Gastroesophageal sphincter (tissue), 4 donors: ENCODE data around the gene SKA2. TPM values are rescaled to one million over a fixed set of nuclear protein-coding genes. Genes with fewer than 3 reads are reported as not detected.

ENCODE experiments used
- ATAC-seq: fragments of 150-250 bp; one replicate; pipeline ENCODE4 v1.9.1; 2016; ENCODE audit warnings: mild to moderate bottlenecking, moderate library complexity
- H3K27ac ChIP-seq, 4 donors: fragments of 200-600 bp; sonication (generic) in 3 of 4; 1 replicate in 3 of 4; 2 replicates in 1 of 4; pipeline ENCODE4 v1.5.1; 2016 to 2019
- H3K27me3 ChIP-seq: fragments of 200-600 bp; sonication (generic); one replicate; pipeline ENCODE4 v1.5.1; 2019
- H3K36me3 ChIP-seq, 2 donors: fragments of 200-600 bp; sonication (generic); one replicate each; pipeline ENCODE4 v1.5.1; 2019; ENCODE audit warnings: control low read depth in 1 of 2
- H3K4me1 ChIP-seq, 3 donors: fragments of 200-600 bp; sonication (generic); 1 replicate in 2 of 3; 2 replicates in 1 of 3; pipeline ENCODE4 v1.5.1; 2016 to 2019; ENCODE audit warnings: control low read depth in 2 of 3
- H3K4me3 ChIP-seq, 2 donors: fragments of 200-600 bp; sonication (generic); one replicate each; pipeline ENCODE4 v1.5.1; 2019; ENCODE audit warnings: mild to moderate bottlenecking in 1 of 2, moderate library complexity in 1 of 2
- H3K9me3 ChIP-seq, 3 donors: fragments of 200-600 bp; sonication (generic); one replicate each; pipeline ENCODE4 v1.5.1; 2017 to 2019; ENCODE audit warnings: control low read depth in 2 of 3
- EP300 ChIP-seq: sonication (generic); formaldehyde crosslinking; IDR thresholded peaks from one replicate; pipeline ENCODE4 v1.6.1; 2017; ENCODE audit warnings: antibody characterized with exemption, mild to moderate bottlenecking
- POLR2A ChIP-seq, 2 donors: fragments of 450-650 bp; IDR thresholded peaks; one replicate each; pipeline ENCODE4 v1.6.1; 2017; ENCODE audit warnings: antibody characterized with exemption in 2 of 2, mild to moderate bottlenecking in 2 of 2, moderate library complexity in 1 of 2
- POLR2AphosphoS5 ChIP-seq: sonication (generic); formaldehyde crosslinking; IDR thresholded peaks from one replicate; pipeline ENCODE4 v1.6.1; 2017; ENCODE audit warnings: antibody characterized with exemption
- WGBS, 2 donors: methylation state at CpG; one replicate each; pipeline ENCODE4 v1.1.5; 2018; ENCODE audit warnings: low coverage in 1 of 2; 5-methylcytosine and 5-hydroxymethylcytosine counted together
- total RNA-seq, 4 donors: library from RNA; depleted of rRNA; stranded (reverse); fragments of >200 nt; gene quantifications; one replicate each; pipeline ENCODE4 v1.1.0, GENCODE V29; 2016
- TF ChIP-seq, protein P1 (sequence below), 4 experiments: fragments of 200-600 bp in 2 of 4; fragments of 450-650 bp in 2 of 4; sonication (generic) in 1 of 4; IDR thresholded peaks; one replicate each; pipeline ENCODE4 v1.5.1; 2017 to 2019; ENCODE audit warnings: antibody characterized with exemption in 4 of 4, mild to moderate bottlenecking in 2 of 4, moderate library complexity in 2 of 4

The SKA2 gene, protein sequence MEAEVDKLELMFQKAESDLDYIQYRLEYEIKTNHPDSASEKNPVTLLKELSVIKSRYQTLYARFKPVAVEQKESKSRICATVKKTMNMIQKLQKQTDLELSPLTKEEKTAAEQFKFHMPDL
- total RNA-seq: 10 to 100 TPM; 40.8 to 73.0 (median 47.3) TPM

DNA sequence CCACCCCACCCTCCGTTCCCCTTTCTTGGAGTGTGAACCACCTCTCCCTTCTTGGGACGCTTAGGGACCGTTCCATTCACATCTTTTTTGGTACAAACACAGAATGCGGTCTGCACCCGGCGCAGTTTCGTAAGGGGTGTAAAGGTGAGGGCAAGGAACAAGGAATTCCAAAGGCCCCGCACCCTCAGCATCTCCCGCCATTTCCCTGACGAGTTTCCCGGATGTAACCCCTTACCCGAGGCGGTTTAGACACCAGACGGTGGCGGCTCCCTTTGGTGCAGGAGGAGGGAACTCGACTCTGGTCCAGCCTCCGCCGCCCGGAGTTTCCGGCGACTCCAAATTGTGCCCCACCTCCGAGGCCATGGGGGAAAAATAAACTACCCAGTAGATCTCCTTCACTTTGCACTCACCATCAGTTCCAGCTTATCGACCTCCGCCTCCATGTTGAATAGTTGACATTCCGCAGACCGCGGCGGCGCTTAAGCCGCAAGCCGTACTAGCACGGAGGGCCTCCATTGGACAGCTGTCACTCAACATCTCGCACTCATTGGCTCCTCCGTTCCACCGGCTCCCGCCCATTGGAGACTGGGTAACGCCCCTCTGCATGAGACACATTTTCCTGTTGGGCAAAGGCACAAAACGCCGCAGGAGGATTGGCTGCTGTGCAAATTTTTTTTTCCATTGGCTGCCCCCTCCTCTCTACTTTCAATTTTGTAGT is at the start of gene SKA2:
SKA2 (minus strand) TSS at position 466 of the 718 bp plus-strand sequence; CDS start at position 443, 23 bp downstream.
- peak within 1 kb of the TSS; percentile 62 to 65 for H3K4me3 ChIP-seq
- H3K27me3 ChIP-seq: no peaks in the 10 kb centered on the region
- peak within 1 kb of the TSS; percentile 65 to 91 (median 86) for H3K27ac ChIP-seq
- H3K9me3 ChIP-seq: no peaks in the 10 kb centered on the region
- WGBS, 2 donors: 0% methylated on average over 2 to 14 of the region's 39 CpGs
- peaks cover 7 to 46% (median 9%) of the 10 kb centered on the region in 3 donors for H3K4me1 ChIP-seq
- ATAC-seq: peak; percentile 95
- H3K36me3 ChIP-seq: no peaks in the 10 kb centered on the region
- TF ChIP-seq EP300 (no peak), POLR2A (IDR thresholded peaks at IDR 0.05) (no peak), POLR2AphosphoS5 (peak; percentile 79)
- TF ChIP-seq, protein P1, sequence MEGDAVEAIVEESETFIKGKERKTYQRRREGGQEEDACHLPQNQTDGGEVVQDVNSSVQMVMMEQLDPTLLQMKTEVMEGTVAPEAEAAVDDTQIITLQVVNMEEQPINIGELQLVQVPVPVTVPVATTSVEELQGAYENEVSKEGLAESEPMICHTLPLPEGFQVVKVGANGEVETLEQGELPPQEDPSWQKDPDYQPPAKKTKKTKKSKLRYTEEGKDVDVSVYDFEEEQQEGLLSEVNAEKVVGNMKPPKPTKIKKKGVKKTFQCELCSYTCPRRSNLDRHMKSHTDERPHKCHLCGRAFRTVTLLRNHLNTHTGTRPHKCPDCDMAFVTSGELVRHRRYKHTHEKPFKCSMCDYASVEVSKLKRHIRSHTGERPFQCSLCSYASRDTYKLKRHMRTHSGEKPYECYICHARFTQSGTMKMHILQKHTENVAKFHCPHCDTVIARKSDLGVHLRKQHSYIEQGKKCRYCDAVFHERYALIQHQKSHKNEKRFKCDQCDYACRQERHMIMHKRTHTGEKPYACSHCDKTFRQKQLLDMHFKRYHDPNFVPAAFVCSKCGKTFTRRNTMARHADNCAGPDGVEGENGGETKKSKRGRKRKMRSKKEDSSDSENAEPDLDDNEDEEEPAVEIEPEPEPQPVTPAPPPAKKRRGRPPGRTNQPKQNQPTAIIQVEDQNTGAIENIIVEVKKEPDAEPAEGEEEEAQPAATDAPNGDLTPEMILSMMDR (IDR thresholded peaks at IDR 0.05): peak in 1 of 4 experiments; percentile 2

DNA sequence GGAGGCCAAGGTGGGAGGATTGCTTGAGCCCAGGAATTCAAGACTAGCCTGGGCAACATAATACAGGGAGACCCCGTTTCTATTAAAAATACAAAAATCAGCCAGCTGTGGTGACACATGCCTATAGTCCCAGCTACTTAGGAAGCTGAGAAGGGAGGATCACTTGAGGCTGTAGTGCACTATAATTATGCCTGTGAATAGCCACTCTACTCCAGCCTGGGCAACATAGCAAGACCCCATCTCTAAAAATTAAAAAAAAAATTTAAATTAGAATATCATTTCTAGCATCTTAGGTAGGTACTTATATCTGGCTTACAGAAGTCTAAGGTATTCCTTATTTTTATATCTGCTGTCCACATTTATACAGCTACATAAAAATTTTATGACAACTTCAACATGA is 47.3 kb upstream of the SKA2 start:
- H3K9me3 ChIP-seq: no peaks in the 10 kb centered on the region
- H3K36me3 ChIP-seq: no peaks in the 10 kb centered on the region
- H3K27ac ChIP-seq: no peak overlapping the region
- no peaks in the 10 kb centered on the region for H3K27me3 ChIP-seq
- H3K4me1 ChIP-seq: no peaks in the 10 kb centered on the region
- no peak for ATAC-seq
- TF ChIP-seq POLR2AphosphoS5 (no peak), EP300 (no peak), POLR2A (IDR thresholded peaks at IDR 0.05) (no peak)
- TF ChIP-seq, protein P1 (IDR thresholded peaks at IDR 0.05): no peak
- WGBS, 2 donors: 82 to 100% methylated on average over 1 of the region's 1 CpG
- no peak overlapping the region for H3K4me3 ChIP-seq

DNA sequence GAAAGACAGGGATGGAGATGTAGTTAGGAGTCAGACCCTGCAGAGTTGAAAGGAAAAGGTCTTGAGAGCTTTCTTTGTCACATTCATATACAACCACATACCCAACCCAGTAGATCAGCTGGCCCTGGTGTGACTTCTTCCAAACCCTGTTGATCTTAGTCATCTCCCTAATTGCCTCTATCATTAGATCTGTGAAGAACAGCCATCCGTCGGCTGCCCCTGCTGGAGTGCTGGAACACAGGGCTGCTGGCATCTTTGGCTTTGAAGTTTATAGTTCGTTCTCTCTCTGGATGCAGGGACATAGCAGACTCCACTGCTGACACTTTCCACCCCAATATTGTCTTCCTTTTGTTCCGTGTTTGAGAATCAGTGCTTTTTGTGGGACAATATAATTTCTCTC is 44.4 kb upstream of the SKA2 start:
- 97 to 98% methylated on average over 4 of the region's 4 CpGs for WGBS, 2 donors
- no peak for ATAC-seq
- Histone ChIP-seq H3K27ac (no peak overlapping the region), H3K4me1 (no peaks in the 10 kb centered on the region), H3K36me3 (no peaks in the 10 kb centered on the region), H3K27me3 (no peaks in the 10 kb centered on the region), H3K4me3 (no peak overlapping the region), H3K9me3 (no peaks in the 10 kb centered on the region)
- TF ChIP-seq, protein P1 (IDR thresholded peaks at IDR 0.05): no peak
- no peak for TF ChIP-seq POLR2AphosphoS5
- TF ChIP-seq POLR2A (IDR thresholded peaks at IDR 0.05): no peak
- TF ChIP-seq EP300: no peak

DNA sequence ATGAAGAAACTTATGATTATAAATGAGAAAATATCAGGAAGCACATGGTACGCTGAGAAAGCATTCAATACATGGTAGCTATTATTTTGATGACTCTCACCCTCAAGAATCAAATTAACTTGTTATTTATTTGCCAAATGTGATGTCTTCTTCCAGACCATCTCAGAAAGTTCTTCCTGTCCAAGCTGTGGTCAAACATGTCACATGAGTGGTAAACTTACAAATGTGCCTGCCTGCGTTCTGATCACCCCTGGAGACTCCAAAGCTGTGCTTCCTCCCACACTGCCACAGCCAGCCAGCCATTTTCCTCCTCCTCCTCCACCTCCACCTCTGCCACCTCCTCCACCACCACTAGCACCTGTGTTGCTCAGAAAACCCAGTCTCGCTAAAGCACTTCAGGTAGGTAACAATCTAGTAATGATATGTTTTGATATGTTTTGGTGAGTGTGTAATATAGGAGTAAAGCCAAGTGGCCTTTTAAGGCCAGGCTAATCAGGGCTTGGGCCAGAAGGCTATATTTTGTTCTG is 38.4 kb upstream of the SKA2 start:
- no peaks in the 10 kb centered on the region for H3K4me1 ChIP-seq
- H3K27me3 ChIP-seq: no peaks in the 10 kb centered on the region
- H3K36me3 ChIP-seq: no peaks in the 10 kb centered on the region
- WGBS, 2 donors: 85 to 95% methylated on average over 2 to 3 of the region's 3 CpGs
- H3K9me3 ChIP-seq: no peaks in the 10 kb centered on the region
- no peak for ATAC-seq
- no peak for TF ChIP-seq EP300
- TF ChIP-seq POLR2AphosphoS5: no peak
- TF ChIP-seq, protein P1 (IDR thresholded peaks at IDR 0.05): no peak
- no peak for TF ChIP-seq POLR2A (IDR thresholded peaks at IDR 0.05)
- H3K4me3 ChIP-seq: no peak overlapping the region
- no peak overlapping the region for H3K27ac ChIP-seq
